Osteoblast (primary cell): Measurements from ENCODE around the gene RTTN. TPM values are rescaled to one million over a fixed set of nuclear protein-coding genes. Genes with fewer than 3 reads are reported as not detected.
"Not testable (repeated sequence)": the region's sequence is repeated elsewhere in the genome, so short reads cannot be mapped to it uniquely, and the experiment has no call there.

Experiments
- DNase-seq: peaks from one replicate; pipeline ENCODE4 v3.0.0; 2011; ENCODE audit warnings: low spot score, mixed read lengths; ENCODE audit not compliant: insufficient read length; ENCODE audit errors: missing footprints
- H2AFZ ChIP-seq: 2 replicates; pipeline ENCODE4 v1.6.0; 2011; ENCODE audit warnings: mild to moderate bottlenecking, low read length
- H3K27ac ChIP-seq: 2 replicates; pipeline ENCODE4 v1.5.1; 2011; ENCODE audit warnings: mild to moderate bottlenecking, low read depth, low read length, moderate library complexity
- H3K27me3 ChIP-seq: 2 replicates; pipeline ENCODE4 v1.6.0; 2012; ENCODE audit warnings: mild to moderate bottlenecking, control low read depth, inconsistent platforms, low read length, moderate library complexity; ENCODE audit not compliant: insufficient read depth
- H3K36me3 ChIP-seq: 2 replicates; pipeline ENCODE4 v1.5.1; 2011; ENCODE audit warnings: mild to moderate bottlenecking, low read length, control low read depth, moderate library complexity; ENCODE audit not compliant: insufficient read depth
- H3K4me1 ChIP-seq: 2 replicates; pipeline ENCODE4 v1.5.1; 2011; ENCODE audit warnings: mild to moderate bottlenecking, low read length, control low read depth, moderate library complexity; ENCODE audit not compliant: insufficient read depth
- H3K4me2 ChIP-seq: 2 replicates; pipeline ENCODE4 v1.6.0; 2011; ENCODE audit warnings: mild to moderate bottlenecking, low read length; ENCODE audit not compliant: insufficient read depth
- H3K4me3 ChIP-seq: fragments of 200-600 bp; sonication (generic); 3 replicates; pipeline ENCODE4 v1.5.1; 2012; ENCODE audit warnings: mild to moderate bottlenecking, low read length, inconsistent platforms; ENCODE audit not compliant: insufficient read depth
- H3K79me2 ChIP-seq: 2 replicates; pipeline ENCODE4 v1.6.0; 2012; ENCODE audit warnings: mild to moderate bottlenecking, low read length, control low read depth, inconsistent platforms; ENCODE audit not compliant: insufficient read depth
- H3K9me3 ChIP-seq: 2 replicates; pipeline ENCODE4 v1.5.1; 2011; ENCODE audit warnings: low read depth, low read length, control low read depth
- H4K20me1 ChIP-seq: 2 replicates; pipeline ENCODE4 v1.6.0; 2012; ENCODE audit warnings: mild to moderate bottlenecking, low read length, control low read depth; ENCODE audit not compliant: insufficient read depth
- CTCF ChIP-seq: IDR thresholded peaks from 2 replicates; pipeline ENCODE4 v1.5.1; 2011; ENCODE audit warnings: mild to moderate bottlenecking, low read depth, low read length, moderate library complexity; ENCODE audit errors: extremely low read depth
- total RNA-seq: library from RNA; depleted of rRNA; stranded (reverse); fragments of >200 nt; gene quantifications from 2 replicates; pipeline ENCODE4 v1.2.3, GENCODE V29; 2012

The RTTN gene
- total RNA-seq, 1 donor, result 11.2 TPM

- no peak overlapping the region for H3K4me3 ChIP-seq
- peaks cover 5% of the 10 kb centered on the region for H3K36me3 ChIP-seq
- no peaks in the 10 kb centered on the region for H3K4me1 ChIP-seq
- TF ChIP-seq CTCF, result no peak
- no peak for DNase-seq
- H3K4me2 ChIP-seq, result no peak overlapping the region
- H3K27ac ChIP-seq, result no peak overlapping the region
- no peaks in the 10 kb centered on the region for H3K9me3 ChIP-seq
- no peaks in the 10 kb centered on the region for H3K27me3 ChIP-seq
- H3K79me2 ChIP-seq, result no peaks in the 10 kb centered on the region
- no peaks in the 10 kb centered on the region for H4K20me1 ChIP-seq
- H2AFZ ChIP-seq, result no peak overlapping the region
Measured at GRCh38 chr18:70107091-70107490, 98.4 kb downstream of the RTTN start.

GRCh38 chr18:70102854-70103253, 102.6 kb downstream of the RTTN start:
- H4K20me1 ChIP-seq, H3K27ac ChIP-seq, H3K4me3 ChIP-seq, H3K4me2 ChIP-seq, H3K4me1 ChIP-seq, H3K27me3 ChIP-seq, DNase-seq, H3K79me2 ChIP-seq, H3K36me3 ChIP-seq, H3K9me3 ChIP-seq, H2AFZ ChIP-seq: not testable (repeated sequence)

- Histone ChIP-seq H3K79me2 (no peaks in the 10 kb centered on the region), H3K27ac (no peak overlapping the region), H2AFZ (no peak overlapping the region), H3K27me3 (no peaks in the 10 kb centered on the region), H3K4me2 (no peak overlapping the region), H3K36me3 (peaks cover 3% of the 10 kb centered on the region), H4K20me1 (no peaks in the 10 kb centered on the region), H3K9me3 (no peaks in the 10 kb centered on the region), H3K4me1 (peaks cover 6% of the 10 kb centered on the region), H3K4me3 (no peak overlapping the region)
- no peak for TF ChIP-seq CTCF
- DNase-seq, result no peak
Measured at GRCh38 chr18:70089858-70090257, 115.6 kb downstream of the RTTN start.

GRCh38 chr18:70086085-70086484, 119.4 kb downstream of the RTTN start:
- Histone ChIP-seq H2AFZ (no peak overlapping the region), H3K36me3 (peaks cover 3% of the 10 kb centered on the region), H3K79me2 (no peaks in the 10 kb centered on the region), H3K27me3 (no peaks in the 10 kb centered on the region), H3K4me1 (peaks cover 6% of the 10 kb centered on the region), H3K27ac (no peak overlapping the region), H4K20me1 (no peaks in the 10 kb centered on the region), H3K9me3 (no peaks in the 10 kb centered on the region), H3K4me2 (no peak overlapping the region), H3K4me3 (no peak overlapping the region)
- no peak for DNase-seq
- no peak for TF ChIP-seq CTCF
